ENCODE data around the gene IL36G.

The IL36G gene

DNA sequence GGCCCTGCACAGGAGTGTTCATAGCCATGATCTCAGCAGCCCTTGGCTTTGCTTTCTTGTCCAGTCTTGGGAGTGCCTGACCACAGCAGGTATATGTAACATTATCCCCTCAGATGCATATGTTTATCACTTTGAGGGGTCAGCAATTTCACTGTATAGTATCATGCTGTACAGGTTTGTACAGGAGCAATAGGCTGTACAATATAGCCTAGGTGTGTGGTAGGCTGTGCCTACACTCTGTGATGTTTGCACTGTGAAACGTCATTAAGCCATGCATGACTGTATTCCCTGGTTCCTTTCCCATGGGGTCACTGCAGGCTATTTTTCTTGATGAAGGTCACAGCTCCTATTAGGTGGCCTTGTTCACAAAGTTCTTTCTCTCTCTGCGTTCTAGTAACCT is 4.7 kb upstream of the IL36G start:
- no peak for DNase-seq

DNA sequence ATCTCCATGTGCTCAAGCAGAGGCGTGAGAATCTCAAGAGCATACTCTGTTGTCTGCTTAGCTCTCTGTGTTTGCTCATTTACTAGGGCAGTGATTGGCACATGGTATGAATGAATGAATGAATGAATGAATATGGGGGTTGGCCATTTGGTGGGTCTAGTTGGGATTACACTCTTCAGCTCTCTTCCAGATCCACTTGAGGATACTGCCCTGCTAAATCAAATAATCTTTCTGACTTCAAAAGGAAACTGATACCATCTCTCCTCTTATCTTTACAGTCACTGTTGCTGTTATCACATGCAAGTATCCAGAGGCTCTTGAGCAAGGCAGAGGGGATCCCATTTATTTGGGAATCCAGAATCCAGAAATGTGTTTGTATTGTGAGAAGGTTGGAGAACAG is 1.9 kb downstream of the IL36G start:
- no peak for DNase-seq

DNA sequence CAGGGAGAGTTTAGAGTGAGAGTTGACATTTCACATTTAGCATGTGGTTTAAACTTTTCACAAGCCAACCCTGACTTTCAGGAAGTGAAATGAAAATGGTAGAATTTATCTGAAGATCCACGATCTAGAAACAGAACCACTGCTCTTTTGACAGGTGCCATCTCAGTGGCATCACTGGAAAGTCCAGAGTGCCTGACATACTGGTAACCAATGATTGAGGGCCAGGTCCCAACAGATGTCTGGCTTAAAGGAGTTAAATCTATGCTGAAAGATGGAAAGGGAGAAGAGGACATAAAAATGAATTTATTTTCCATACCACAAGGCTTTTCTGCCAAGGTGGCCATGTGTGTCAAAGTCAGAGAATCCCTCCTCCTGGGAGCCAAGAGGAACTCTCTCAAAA is 2.7 kb downstream of the IL36G start:
- no peak for DNase-seq

DNA sequence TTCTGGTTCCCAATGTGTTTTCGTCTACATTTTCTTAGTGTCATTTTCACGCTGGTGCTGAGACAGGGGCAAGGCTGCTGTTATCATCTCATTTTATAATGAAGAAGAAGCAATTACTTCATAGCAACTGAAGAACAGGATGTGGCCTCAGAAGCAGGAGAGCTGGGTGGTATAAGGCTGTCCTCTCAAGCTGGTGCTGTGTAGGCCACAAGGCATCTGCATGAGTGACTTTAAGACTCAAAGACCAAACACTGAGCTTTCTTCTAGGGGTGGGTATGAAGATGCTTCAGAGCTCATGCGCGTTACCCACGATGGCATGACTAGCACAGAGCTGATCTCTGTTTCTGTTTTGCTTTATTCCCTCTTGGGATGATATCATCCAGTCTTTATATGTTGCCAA is 7.3 kb downstream of the IL36G start:
- DNase-seq = no peak

DNA sequence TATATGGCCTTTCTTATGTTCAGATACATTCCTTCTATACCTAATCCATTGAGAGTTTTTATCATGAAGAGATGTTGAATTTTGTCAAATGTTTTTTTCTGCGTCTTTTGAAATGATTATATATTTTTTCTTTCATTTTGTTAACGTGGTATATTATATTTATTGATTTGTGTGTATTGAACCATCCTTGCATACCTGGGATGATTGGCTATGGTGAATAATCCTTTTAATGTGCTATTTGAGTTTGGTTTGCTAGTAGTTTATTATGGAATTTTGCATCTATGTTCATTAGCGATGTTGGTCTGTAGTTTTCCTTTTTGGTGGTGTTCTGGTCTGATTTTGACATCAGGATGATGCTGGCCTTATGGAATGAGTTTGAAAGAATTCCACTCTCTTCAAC is 11.8 kb downstream of the IL36G start:
- DNase-seq = no peak

DNA sequence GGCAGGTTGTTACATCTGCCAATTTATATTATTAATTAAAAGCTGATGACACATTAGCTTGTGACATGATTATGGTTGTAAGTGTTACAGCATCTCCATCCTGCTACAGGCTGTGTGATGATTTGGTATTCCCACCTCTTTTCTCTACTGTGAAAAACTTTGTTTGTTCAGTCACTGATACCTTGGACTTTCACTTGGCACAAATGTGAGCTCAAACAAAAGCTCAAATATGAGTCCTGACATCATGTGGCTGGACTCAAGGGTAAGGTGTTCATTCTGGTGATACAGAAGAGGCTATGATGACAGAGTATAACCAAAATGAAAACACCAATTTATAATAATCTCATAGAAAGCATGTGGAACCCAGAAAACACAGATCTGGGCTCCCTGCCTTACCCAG is 16.0 kb downstream of the IL36G start:
- DNase-seq = no peak

DNA sequence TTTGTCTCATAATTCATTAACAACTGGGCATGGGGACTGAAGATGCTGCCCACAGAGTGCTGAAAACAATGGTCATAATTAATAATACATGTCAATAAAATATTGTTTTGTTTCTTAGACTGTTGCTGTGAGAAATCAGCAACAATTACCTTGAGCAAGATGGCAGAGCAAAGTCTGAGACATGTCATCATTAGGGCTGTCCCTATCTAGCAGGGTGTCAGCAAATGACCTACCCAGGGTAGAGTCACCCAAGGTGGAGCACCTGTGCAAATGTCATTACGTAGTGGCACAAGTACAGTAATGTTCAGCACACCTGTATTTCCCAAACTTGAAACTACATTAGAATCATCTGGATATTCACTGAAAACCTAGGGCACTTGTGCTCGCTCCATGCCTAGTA is 16.8 kb downstream of the IL36G start:
- no peak for DNase-seq

DNA sequence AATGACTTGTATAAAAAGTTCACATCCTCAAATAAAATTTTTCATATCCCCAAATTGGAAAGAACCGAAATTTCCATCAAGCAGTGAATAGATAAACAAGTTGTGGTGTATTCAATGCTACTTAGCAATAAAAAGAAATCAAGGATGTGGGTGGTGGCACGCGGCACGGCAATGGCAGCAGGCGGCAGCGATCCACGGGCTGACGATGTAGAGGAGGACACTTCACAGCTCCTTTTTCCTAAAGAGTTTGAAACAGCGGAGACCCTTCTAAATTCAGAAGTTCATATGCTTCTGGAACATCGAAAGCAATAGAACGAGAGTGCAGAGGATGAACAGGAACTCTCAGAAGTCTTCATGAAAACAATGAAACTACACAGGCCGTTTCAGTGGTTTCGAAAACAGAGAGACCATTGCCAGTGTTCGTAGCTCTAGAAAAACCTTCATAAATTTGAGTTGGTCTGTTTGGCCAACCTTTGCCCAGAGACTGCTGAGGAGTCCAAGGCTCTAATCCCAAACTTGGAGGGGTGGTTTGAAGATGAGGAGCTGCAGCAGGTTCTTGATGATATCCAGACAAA is 17.6 kb downstream of the IL36G start:
- DNase-seq = no peak

DNA sequence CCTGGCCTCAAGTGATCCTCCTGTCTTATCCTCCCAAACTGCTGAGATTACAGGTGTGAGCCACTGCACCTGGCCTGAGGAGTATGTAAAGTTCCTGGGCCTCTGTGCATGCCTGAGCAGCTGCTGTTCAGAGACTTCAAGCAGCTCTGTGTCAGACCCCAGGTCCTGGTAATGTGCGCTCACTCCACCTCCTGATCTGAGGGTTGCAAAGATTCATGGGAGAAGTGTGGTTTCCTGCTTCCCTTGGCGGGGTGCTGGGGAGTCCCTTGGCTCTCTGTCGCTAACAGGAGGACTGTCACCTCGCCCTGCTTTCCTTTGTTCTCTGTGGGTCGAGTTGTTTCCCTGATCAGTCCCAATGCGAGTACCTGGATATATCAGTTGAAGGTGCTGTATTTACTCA is 18.8 kb downstream of the IL36G start:
- DNase-seq = no peak

DNA sequence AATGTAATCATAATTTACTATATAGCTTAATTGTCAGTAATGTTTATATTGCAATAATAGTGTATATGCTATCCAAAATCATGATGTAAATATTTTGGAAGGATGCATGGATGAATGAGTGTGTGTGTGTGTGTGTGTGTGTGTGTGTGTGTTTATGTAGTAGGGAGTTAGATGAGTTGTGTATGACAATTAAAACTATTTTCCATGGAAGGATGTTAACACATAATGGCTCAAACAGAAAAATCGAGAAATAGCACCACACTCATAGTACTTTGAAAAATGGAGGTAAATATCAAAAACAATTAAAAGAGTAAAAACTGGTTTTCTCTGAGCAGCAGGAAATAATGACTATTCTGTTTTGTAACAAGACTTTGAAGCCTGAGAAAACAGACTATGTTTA is 19.3 kb downstream of the IL36G start:
- DNase-seq = no peak

DNA sequence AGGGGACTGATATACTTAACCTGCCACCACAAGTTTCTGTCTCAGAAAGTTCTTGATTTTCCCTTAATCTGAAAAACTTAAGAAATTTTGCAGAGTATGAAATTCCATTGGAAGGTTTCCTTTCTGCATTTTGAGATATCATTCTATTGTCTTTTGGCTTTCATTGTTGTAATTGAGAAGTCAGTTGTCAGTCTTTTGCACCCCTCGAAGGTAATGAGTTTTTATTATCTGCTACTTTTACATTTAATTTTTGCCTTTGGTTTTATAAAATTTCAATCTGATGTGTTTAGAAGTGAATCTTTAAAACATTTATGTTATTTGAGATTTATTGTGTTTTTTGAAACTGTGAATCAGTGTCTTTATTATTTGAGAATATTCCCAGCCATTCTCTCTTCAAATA is 22.6 kb downstream of the IL36G start:
- no peak for DNase-seq

DNA sequence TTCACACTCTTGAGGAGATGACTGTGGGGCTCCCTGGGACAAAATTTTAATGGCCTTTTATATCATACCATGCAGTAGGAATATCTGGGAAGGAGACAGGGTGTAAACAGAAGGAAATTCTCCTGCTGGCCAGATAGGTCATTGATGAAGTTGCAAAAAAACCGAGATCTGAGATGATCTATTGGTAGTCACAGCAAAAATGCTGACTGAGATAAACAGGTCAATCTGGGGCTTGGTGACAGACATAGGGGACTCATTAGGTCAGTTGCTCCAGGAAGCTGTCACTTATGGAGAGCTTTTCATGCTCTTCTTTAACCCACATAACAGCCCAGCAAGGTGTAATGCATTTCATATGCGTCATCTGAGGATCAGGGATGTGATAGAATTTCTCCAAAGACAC is 24.9 kb downstream of the IL36G start:
- no peak for DNase-seq

DNA sequence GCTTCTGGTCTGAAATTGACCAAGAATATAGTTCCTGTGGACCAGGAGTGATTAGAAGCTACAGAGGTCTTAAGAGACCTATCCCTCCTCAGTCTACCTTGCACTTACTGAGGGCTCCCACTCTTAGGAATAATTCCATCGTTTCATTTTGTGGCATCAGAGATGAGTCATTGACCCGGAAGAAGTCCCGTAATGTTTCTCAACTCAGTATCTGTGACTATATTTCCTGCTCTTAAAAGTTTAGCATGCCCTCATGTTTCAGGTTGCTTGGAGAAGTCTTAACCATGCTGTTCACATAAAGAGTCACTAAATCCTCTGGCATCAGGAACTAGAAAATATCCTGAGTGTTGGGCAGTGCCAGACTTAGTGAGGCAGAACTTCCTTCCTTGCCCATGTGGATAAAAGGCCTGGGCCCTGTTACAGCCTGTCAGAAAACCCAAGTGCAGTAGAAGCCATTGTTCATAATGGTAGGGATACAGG is 27.3 kb downstream of the IL36G start, which contains the start of gene IL36A:
Gene IL36A, plus strand, starts transcription at position 430 of the 480 bp plus-strand sequence. CDS start 413 bp downstream, outside the sequence.
- no peak for DNase-seq

DNA sequence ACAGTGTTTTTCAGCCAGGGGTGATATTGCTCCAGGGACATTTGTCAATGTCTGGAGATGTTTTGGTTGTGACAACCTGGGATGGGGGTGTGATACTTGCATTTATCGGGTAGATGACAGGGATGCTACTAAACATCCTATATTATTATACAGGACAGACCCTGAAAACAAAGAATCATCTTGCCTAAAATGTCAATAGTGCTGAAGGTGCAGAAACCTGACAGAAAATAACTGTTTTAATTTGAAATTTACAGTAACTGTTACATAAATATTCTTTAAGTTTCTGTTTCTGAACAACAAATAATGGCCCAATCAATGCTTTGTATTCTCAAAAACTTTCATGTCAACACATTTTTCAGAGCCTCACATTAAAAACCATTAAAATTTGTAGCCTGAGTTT is 29.4 kb downstream of the IL36G start:
- no peak for DNase-seq

DNA sequence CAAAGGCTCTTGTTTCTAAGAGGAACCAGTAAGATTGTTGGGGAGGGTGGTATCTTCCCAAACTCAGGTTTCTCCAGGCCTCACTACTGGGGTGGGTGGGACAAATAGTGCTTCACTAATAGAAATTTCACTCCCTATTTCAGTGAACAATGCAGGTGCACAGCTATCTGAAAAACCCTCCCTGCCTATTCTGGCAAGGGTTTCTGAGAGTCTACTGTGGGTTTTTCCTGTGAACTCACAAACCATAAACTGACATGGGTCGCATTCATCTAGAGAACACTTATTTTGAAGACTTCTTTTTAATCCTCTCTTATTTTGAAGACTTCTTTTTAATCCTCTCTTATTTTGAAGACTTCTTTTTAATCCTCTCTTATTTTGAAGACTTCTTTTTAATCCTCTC is 31.8 kb downstream of the IL36G start:
- no peak for DNase-seq

DNA sequence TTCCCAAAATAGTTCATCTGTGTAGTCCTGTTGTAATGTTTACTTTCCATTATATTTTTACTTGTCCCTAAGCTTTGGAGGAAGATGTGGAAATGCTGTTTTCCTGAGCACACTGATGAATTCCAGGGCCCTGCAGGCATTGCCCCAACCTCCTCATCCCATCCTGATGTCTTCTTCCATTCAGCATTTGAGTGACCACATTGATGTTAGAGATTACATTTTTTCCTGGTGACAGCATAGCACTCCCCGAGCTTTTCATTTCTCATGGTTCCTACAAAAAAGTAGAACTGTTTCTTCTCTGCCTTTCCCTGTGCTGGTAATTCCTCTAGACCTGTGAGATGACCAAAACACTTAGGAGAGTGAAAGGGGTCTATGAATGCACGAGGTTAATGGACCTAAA is 32.3 kb downstream of the IL36G start:
- DNase-seq = no peak

DNA sequence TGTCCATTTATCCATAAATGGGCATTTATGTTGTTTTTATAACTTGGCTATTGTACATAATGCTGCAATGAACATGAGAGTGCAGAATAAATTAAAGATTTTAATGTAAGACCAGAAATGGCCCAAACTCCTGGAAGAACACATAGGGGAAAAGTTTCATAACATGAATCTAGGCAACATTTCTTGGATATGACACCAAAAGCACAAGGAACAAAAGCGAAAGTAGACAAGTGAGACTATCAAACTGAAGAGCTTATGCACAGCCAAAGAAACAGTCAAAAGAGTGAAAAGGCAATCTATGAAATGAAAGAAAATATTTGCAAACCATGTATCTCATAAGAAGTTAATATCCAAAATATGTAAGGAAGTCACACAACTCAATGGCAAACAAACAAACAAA is 33.3 kb downstream of the IL36G start:
- DNase-seq = no peak

DNA sequence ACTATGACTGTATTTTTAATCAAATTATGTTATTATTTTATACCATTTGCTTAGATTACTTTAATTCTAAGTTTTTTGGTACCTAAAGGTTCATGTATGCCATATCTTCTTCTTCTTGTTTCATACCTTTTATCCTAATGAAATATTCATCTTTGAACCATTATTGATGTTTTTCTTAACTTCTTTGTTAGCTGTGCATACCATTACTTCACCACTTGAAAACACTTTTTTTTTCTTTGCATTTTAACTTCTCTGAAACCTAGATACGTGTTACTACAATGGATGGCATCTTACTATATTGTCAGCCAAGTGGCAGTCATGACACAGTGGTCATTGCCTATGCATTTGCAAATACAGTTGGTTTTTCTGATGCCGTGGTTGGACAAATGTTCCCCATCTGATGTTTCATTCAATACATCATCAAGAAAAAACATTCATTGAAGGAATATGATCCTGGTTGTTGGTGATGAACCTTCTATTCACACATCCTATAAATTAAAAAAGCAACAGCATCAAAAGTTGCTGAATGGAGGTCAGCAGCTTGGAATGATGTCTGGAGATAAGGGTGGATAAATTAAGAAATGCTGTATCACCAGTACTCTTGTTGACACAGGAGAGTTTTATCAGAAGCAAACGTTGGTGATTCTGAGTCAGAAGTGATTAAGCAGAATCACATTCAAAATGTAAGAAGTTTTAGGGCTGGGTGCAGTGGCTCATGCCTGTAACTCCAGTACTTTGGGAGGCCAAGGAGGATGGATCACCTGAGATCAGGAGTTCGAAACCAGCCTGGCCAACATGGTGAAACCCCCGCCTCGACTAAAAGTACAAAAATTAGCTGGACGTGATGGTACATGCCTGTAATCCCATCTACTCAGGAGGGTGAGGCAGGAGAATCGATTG is 34.9 kb downstream of the IL36G start:
- no peak for DNase-seq

DNA sequence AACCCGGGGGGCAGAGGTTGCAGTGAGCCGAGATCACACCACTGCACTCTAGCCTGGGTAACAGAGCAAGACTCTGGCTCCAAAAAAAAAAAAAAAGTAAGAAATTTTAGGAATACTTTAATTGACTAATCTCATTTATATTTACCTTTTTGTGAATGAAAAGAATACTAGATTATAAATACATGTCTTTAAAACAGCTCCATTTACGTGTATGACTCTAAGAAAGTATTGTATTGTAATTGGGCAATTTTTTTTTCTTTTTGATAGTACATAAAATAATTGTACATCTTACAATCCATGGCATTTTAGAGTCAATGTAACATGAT is 35.5 kb downstream of the IL36G start:
- no peak for DNase-seq

DNA sequence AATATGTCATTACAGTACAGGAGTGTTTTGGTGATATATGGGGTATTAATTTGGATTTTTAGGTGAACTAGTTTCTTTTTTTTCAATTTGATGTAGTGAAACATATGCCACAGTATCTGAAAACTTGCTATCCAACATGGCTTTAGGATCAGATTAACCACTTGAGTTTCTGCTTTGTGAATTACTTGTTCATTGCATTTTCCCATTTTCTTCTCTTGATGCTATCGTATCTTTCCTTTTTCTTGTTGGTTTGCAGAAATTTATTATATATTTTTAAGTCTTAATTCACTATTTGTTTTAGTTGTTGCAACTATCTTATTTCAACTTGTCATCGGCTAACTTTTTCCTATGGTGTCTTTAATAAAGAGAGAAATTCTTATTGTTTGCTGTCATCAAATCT is 36.3 kb downstream of the IL36G start:
- no peak for DNase-seq

DNA sequence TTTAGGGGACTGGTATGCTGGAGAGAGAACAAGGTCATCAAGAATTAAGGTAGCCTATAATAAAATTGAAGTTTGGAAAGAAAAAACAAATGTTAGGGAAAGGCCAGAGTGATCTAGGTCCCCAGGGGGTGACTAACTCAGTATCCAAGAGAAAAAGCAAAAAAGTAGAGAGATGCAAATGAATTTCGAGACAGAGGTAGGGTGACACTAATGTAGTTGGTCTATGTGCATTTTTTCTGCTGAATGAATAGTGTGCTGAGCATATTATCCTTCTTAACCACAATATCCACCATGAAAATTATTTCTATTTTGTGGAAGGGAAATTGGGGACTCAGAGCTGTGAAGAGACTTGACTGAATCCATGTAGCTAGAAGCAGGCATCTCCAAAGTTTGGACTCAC is 37.2 kb downstream of the IL36G start:
- DNase-seq = no peak

DNA sequence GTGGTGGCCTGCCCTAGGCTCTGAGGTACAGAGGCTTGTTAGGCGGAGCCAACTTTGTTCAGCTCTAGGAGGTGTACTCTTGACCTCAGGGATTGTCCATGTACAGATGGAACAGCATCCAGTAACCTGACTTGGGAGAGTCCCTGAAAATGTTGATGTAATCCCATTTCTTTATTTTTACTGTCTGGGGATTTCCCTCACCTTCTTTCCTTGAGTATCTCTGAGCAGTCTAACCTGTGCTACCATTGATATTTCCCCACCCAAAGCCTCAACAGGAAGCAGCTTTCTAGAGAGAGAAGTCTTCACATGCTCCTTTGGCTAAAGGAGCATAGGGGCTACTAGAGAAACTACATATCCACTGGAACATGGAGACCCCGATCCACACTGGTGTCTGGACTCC is 37.8 kb downstream of the IL36G start:
- DNase-seq = no peak

DNA sequence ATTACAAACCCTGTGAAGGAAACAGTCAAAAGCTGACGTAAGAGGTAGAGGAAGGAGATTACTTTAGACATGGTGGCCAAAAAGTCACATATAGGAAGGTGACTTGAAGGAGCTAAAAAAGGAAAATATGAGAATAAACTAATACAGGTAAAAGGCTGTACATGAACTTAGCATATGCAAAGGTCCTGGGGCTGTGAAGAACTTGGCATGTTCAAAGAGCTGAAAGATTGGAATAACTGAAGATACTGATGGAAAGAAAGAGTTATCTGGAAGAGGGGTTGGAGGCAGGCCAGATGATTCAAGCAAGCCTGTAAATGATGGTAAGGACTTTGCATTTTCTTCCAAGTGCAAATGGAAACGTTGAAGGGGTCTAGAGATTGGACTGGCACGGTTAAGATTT is 40.7 kb downstream of the IL36G start:
- no peak for DNase-seq

DNA sequence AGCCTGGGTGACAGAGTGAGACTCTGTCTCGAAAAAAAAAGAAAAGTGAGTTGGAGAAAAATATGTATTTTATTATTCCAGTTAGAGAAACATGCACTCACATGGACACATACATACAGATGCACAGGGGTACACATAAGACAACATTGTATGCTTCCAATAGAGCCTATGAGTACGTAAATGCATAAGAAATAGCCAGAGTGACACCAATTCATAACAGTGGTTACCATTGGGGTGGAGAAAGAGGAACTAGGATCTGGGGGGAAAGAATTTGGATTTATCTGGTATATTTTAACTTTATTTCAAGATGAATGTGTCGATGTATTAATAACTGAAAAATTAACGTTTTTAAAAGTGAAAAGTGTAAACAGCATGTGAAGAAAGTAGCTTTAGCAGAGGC is 43.5 kb downstream of the IL36G start:
- no peak for DNase-seq

DNA sequence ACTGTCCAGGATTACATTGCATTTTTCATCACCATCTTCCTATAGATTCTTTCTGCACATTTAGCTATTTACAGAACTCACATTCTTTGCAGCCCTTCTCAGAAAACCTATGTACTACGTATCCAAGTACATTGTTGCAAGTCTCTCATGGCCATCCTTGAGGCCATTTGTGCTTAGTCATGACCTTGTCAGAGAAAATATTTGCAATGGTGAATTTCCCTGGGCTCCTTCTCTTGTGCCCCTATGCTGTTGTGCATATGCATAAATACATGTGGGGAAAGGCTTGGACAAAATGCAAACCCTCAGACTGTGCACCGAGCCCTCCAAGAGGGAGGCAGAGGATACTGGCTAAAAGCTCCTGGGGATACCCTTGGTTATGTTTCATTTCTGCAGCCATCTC is 47.0 kb downstream of the IL36G start:
- no peak for DNase-seq

All from T1000 (cell line).